D341Med (cell line): ENCODE measurements around the gene ADAMTS18.

Experiments
- DNase-seq: peaks from one replicate; pipeline ENCODE4 v3.0.0; 2012; ENCODE audit warnings: low spot score

The ADAMTS18 gene

DNA sequence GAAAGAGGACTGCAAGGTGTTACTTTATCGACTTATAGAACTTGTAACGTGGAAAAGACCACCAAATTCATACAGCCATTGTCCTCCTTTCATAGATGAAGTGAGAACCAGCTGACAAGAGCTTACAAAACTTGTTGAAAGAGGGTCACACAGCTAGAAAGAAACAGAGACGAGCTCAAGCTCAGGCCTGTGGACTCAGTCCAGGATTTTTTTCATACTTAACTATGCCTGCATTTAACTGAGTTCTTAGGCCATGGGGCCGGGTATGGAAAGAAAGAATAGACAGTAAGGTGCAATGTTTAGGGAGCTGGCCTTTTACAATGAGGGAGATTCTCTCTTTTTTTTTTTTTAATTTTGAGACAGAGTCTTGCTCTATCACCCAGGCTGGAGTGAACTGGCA lies 106.1 kb downstream of the ADAMTS18 start:
- no peak for DNase-seq

DNA sequence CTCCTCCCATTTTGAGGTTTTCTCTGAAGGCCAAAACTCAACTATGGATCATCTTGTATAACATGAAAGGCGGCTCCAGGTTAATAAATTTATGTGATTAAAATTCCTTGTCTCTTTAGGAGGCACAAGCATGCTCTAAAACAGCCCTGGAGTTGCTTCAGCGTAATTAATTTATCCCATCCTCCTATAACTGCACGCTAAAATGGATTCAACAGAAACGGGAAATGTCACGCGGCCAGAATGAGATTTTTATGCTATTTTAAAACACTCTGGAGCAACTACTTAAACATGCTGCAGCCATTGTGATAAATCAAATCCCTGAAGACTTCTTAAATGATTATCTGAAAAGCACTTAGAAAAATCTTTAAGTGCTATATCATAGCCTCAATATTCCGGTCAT lies 106.6 kb downstream of the ADAMTS18 start:
- no peak for DNase-seq

DNA sequence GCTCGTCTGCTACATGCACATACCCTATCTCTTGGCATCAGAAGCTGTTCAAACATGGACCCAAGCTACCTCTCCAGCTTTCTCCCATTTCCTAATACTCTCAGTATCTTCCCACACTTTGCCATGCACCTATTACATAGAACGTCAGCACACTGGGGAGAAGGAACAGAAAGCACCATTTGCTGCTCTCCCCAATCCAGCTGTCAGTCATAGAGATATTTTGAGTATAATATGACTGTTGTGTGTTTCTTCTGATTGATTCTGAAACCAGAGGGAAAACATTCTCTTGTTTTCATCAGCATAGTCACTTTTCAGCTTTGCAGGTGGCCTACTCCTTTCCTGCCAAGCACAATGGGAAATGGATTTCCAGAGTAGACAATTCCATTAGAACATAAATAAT lies 107.1 kb downstream of the ADAMTS18 start:
- DNase-seq, result no peak

DNA sequence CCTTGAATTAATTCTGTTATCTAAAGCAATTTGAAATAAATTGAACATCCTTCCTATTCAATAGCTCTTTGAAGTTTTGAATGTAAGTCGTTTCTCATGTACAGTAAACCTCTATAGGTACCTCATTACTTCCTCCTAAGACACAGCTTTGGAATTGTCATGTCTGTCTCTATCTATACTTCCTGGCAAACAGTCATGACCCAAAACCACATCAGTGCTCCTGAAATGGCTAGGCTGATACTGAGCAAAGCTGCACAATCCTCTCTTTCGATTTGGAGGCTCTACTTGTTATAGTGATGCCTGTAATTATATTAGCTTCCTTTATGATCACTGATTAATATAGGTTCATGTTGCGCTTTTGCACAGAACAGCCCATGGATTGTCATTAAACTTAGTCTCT lies 110.1 kb downstream of the ADAMTS18 start:
- DNase-seq, result no peak

DNA sequence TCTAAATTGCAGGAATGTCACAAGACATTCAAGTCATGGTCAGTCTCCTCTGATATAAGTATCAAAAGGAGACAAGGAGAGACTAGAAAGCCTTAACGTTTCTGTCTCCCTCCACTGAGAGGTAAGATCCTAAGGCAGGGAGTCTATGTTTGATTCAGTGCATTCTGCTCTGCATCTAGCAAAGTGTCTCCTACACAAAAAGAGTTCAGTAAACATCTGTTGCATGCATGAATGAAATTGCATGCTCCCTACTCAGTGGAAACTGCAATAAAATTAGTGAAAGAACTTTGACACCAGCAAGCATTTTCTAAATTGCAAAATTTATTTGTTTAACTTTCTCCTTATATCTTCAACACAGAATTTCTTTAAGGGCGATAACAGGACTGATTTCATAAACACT lies 111.1 kb downstream of the ADAMTS18 start:
- no peak for DNase-seq

DNA sequence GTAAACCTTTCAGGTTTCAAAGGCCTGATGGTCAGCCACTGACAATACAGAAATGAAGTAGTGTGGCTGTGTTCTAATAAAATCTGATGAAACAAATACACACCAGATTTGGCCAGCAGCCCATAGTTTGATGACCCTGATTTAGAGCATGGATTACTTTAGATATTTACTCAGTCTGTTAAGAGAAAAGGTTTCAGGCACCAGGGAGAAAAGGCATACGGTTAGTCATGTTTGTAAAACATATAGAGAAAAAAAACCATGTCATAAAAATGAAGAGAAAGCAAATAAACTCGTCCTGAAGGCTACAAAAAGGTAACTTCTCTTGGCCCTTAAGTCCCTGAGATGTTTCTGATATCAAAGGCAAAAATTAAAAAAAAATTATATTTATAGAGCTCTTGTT lies 112.1 kb downstream of the ADAMTS18 start:
- no peak for DNase-seq

DNA sequence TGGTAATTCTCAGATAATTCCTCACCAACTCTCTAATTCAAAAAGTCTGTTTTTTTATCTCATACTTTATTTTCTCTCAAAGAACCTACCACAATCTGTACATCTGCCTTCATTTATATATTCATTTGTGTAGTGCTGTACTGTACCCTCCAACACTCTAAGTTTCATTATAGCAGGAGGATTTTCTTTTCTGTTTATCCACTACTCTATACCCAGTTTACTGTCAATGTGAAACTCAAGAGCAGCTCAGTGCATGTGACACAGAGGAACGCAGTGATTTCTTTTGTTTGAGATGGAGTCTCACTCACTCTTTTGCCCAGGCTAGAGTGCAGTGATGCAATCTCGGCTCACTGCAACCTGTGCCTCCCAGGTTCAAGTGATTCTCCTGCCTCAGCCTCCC lies 117.8 kb downstream of the ADAMTS18 start:
- DNase-seq, result no peak

DNA sequence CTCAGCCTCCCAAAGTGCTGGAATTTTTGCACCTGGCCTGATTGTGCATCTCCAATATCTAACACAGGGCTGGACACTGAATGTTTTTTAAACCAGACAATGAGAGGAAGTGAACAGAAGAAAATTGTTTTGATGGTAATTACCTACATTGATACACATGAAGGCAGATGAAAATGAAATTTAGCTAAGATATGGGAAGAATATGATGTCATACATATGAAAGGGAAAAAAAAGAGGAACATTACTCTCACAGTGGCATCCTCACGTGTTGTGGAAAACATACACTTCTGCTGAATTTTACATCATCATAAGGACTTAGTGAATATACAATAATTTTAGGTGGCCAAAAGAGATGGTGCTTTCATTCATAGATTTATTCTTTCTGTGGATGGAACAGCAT lies 124.0 kb downstream of the ADAMTS18 start:
- no peak for DNase-seq

DNA sequence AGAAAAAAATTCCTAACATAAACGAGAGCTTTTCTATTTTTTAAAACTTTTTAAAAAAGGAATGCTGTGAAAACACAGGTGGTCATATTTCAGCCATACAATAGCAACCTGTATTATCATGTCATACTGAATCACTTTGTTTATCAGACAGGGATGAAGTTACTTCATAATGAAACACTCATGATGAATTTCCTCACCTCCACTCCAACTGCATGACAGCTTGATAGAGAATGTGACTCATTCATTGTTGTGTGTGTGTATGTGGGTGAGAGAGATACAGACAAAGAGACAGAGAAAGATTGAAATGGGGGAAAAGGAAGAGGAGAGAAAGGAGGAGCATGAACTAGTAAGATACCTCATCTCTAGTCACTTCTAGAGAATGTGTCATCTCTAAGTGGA lies 126.7 kb downstream of the ADAMTS18 start:
- DNase-seq, result no peak

DNA sequence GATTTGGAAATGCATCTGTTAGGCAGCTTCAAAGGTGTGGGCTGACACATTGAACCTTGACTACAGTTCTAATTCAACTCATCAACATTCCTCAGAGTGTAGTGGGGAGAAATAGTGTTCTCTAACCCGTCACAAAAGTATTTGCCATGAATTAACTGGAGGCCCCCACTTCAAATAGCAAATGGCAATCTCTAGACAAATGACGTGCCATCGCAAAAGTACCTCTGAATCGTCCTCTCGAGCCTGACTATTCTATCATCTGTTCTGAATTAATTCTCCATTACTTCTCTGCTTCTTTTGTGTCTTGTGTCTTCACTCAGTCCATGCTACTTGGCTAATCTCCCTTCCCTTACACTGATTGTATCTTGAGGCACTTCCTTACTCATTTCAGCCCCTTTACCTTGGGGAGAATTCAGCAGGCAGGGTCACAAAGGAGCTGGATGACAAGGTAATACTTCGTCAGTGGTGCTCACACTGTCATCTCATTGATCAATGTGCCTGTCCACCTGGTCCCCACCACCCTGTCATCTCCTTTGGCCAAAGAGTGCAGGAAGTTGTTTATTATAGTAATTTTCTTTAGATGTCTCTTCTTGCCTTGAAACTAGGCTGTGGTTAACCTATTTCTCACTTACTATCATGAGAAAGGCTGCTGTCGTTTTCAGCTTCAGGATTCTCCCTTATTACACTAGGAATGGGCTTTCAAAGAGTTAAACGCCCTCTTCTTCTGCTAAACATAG lies 127.2 kb downstream of the ADAMTS18 start:
- DNase-seq, result no peak

DNA sequence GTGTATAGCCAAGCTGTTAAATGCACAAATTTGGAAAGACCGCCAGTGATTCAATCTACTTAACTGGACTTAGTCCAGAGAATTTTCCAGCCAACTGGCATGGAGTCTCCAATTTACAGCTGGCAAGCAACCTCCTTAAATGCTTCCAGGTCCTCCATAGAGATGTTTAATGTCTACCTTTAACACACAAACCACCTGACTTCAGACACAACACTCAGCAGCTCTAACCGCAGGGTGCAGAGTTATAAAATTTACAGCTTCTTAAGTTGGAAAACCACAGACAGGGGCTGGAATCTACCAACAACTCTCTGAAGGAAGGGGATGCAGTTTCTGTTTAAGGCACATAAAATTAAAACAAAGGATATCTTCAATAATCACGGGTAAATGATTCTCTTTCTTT lies 128.8 kb downstream of the ADAMTS18 start:
- DNase-seq, result no peak

DNA sequence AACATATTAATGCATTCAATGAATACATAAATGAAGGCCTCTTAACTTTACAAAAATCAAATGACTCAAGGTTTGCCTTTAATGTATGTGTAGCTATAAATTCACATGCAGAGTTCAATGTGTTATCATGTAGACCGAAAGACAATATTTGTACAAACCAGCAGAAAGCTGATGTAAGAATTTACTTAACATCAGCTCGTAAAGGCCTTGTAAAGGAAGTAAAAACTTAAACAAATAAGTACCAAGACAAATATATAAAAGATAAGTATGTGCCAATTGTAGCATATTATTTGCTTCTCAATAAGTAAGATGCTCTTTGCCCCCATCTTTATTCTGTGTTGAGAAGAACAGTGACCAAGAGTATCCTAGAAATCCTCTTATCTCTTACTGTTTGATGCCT lies 130.0 kb downstream of the ADAMTS18 start:
- no peak for DNase-seq

DNA sequence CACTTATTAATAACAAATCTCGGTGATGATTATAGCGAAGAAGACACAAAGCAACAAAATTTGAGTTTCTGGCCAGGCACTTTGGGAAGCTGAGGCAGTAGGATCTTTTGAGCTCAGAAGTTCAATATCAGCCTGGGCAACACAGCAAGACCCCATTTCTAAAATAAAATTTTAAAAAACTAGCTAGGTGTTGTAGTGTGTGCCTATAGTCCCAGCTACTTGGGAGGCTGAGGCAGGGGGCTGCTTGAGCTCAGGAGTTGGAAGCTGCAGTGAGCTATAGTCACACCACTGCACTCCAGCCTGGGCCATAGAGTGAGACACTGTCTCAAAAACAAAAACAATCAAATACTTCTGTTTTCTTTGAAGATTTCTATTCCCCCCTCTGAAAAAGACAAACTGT lies 130.7 kb downstream of the ADAMTS18 start:
- no peak for DNase-seq

DNA sequence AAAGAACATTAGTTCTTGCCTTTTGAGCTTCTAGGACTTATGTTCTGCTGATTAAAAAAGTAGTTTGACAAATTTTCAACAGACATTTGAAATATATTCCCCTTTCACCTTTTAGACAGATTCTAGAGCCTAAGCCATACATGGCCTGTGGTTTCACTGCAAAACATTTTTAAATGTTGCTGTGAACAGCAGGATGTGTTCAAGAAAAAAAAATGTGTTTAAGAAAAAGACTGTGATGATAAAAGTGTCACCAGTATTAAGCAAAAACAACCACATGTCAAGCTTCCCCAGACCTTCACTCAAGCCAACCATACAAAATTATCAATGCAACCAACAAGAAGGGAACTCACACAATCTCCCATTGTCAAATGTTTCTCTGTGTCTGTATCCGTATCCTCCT lies 132.2 kb downstream of the ADAMTS18 start:
- no peak for DNase-seq

DNA sequence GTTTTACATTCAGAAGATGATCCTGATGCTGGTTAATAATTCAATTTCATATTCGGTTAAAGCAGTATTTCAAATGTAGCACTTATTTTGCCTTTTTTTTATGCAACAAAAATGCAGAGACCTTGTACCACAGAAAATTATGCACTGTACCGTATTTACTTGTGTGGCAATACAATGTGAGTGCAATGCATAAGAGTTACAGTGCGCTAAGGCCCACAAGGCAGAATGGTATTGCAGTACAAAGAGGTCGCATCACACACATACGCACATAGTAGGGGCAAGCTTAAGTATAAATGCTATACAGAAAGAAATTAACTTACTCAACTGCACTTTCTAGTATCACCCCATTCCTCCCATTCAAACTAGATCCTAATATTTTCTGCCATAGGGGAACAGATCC lies 132.6 kb downstream of the ADAMTS18 start:
- no peak for DNase-seq

DNA sequence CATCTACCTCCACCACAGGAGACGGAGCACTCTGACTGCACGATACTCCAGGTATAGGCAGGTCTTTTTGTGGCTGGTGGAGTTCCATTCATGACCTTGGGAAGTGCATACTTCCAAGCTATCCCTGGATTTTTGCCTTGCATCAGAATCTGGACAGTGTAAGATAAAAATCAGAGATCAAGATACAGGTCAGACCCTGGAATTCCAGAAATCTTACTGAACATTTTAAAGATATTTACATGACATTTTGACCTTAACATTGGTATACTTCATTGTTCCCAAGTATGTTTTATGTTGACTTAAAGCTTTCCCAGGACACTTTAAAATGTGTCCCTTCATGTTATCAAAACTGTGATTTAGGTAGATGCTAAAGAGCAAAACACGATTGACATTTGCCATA lies 134.6 kb downstream of the ADAMTS18 start:
- DNase-seq, result no peak

DNA sequence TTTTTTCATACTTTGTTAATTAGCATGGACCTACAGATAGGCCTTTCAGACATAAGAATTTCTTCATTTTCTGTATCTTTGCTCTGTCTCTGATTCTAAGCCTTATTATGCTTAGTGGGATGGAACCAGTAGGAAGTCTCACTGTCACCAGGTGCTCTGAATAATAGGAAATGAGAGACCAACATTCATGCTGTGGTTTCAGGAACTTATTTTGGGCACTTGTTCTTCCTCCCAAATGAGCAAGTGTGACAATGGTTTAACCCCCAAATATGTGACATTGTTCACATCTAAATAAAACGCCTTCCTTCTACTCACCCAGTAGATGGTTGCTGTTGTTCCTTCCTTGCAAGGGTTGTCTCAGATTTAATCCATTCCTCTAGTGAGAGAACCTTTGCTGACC lies 135.4 kb downstream of the ADAMTS18 start:
- no peak for DNase-seq

DNA sequence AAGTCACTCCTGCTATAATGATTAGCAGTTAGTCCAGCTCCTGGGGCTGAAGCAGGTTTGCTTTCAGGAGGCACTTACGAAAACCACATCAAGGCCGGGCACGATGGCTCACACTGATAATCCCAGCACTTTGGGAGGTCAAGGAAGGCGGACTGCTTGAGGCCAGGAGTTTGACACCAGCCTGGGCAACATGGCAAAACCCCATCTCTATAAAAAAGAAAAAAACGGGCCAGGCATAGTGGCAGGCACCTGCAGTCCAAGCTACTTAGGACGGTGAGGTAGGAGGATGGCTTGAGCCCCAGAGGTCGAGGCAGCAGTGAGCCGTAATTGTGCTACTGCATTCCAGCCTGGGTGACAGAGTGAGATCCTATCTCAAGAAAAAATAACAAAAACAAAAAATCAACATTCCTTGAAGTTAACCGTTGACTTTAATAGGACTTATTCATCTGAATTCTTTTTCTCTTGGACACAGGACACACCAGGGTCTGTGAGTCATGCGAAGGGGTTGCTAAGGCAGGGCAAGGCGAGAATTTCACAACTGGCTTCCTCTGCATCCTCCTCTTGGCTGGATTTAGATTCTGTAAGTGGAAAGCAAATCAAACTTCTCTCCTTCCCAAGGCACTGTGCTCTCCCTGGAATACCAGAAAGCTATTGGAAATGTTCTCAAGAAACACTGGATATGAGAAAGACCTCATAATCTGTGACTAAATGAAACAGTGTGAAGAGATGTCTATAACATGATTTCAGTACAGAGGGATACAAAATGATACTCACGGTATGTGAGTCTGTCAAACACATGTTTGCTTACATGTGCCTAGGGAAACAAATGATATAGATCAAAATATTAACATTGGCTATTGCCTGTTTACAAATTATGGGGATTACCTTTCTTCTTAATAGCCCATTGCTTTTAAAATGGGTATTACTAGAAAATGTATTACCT lies 136.1 kb downstream of the ADAMTS18 start:
- DNase-seq, result no peak

DNA sequence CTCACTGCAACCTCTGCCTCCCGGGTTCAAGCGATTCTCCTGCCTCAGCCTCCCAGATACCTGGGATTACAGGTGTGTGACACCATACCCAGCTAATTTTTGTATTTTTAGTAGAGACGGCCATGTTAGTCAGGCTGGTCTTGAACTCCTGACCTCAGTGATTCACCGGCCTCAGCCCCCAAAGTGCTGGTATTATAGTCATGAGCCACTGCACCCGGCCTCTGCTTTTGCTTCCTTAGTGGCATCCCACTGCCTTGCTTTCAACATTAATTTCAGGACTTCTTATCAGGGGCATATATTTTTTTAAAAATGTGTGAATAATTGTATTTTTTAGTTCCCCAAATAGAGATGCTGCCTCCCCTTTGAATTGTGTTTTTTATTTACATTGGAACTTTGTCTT lies 136.8 kb downstream of the ADAMTS18 start:
- no peak for DNase-seq

DNA sequence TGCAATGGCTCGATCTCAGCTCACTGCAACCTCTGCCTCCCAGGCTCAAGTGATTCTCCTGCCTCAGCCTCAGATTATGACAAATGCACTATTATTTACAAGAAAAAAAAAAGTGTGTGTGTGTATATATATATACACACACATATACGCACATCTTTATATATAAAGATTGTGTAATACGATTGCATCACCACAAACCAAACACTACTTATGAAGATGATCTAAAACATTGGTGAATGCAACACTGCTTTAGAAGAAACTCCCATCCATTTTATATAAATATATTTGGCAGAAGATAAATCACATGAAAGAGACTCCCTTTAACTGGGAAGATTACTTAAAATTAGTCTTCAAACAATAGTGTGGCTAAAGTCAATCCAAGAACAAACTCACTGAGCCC lies 138.9 kb downstream of the ADAMTS18 start:
- no peak for DNase-seq

DNA sequence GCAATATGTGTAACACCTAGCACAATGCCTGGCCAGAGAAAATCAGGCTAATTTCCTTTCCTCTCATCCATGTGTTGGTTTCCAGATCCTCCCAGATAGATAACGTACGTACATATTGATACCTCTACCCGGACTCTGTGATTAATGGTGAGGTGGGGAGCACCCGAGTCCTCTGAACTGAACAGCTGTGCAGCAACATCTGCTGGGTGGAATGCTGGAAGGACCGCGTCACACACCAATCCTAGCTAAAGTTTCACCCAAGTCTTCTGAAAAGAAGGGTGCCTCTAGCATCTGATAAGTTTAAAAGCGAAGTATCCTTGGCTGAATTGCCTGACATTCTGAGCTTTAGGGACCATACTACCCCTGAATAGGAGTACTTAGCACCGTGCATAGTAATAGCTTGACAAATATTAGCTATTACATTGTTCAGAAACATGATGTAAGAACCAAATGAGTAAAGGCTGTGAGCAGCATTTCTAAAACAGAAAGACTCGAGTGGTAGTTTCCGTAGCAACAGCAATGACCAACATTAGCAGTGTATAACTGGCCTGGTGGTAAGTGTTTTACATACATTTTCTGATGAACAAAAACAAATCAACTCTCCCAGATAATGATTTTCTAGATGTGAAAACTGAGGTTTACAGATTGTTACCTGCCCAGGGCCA lies 144.3 kb downstream of the ADAMTS18 start:
- no peak for DNase-seq

DNA sequence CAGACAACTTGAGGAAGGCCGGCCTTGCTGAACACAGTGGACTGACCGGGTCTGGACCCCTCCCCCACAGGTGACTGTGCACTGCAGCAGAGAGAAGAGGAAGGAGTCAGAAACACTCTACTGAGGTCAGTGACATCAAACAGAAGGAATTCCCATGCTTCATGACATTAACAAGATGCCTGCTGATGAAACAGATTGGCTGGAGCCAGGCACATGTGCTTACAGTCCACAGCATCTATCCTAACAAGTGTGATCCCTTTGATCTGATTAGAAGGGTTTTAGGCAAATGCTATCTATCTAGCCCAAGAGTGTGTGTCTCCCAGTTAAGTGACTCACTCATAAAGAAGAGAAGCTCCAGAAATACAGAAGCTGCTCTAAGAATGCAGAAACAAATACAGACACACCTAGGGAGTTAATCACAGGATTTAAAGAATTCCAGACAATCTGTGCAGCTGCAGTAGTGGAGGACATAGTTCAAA lies 145.5 kb downstream of the ADAMTS18 start:
- no peak for DNase-seq

DNA sequence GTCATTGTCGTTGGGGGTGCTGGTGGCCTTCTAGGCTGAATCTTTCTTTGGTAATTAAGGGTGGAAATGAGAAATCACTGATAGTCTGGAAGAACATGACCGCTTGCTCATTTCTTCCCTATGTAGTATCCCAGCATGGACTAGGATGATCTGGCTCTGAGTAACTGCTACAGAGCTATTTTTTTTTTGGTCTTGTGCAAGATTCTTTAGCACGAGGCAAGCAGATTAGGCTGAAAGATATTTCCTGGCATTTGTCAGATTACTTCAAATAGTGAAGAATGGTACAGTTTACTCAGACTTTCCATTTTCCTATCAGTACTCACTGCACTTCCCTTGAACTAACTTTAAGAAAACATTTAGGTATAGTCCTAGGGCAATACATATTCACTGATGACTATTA lies 146.6 kb downstream of the ADAMTS18 start:
- DNase-seq, result no peak
